Endothelial cell (in vitro differentiated cells): ENCODE measurements around the gene RBBP6. TPM values are rescaled to one million over a fixed set of nuclear protein-coding genes. Genes with fewer than 3 reads are reported as not detected.

Experiments used
- DNase-seq: peaks from one replicate; pipeline ENCODE4 v3.0.0; 2021; ENCODE audit warnings: low spot score
- H3K27ac Mint-ChIP-seq: one replicate; pipeline ENCODE4 v1.8.0; 2021; ENCODE audit warnings: mixed read lengths, inconsistent platforms; ENCODE audit not compliant: unreplicated experiment
- H3K27me3 Mint-ChIP-seq: one replicate; pipeline ENCODE4 v1.8.0; 2021; ENCODE audit warnings: mild to moderate bottlenecking, moderate library complexity, mixed read lengths, inconsistent platforms; ENCODE audit not compliant: unreplicated experiment
- H3K36me3 Mint-ChIP-seq: one replicate; pipeline ENCODE4 v1.8.0; 2021; ENCODE audit warnings: mild to moderate bottlenecking, low read depth, mixed read lengths, inconsistent platforms; ENCODE audit not compliant: unreplicated experiment
- H3K4me1 Mint-ChIP-seq: one replicate; pipeline ENCODE4 v1.8.0; 2021; ENCODE audit warnings: mild to moderate bottlenecking, mixed read lengths, inconsistent platforms; ENCODE audit not compliant: unreplicated experiment
- H3K4me3 Mint-ChIP-seq: one replicate; pipeline ENCODE4 v1.8.0; 2021; ENCODE audit warnings: mild to moderate bottlenecking, mixed read lengths, inconsistent platforms; ENCODE audit not compliant: unreplicated experiment
- H3K9me3 Mint-ChIP-seq: one replicate; pipeline ENCODE4 v1.8.0; 2021; ENCODE audit warnings: mixed read lengths, inconsistent platforms; ENCODE audit not compliant: unreplicated experiment
- CTCF ChIP-seq: fragments of 200-600 bp; sonication (generic); IDR thresholded peaks from one replicate; pipeline ENCODE4 v1.5.0; 2021; ENCODE audit warnings: antibody characterized with exemption; ENCODE audit not compliant: unreplicated experiment
- total RNA-seq: library from RNA; stranded (reverse); fragmentation: NEBNext Ultra II Directional; extraction: Animal tissue kit (Norgen Biotek cat#: 25700); gene quantifications from one replicate; pipeline ENCODE4 v1.2.1, GENCODE V29; 2021; ENCODE audit not compliant: unreplicated experiment

The RBBP6 gene
- total RNA-seq, 1 donor from 2014 or later = 67.9 TPM

DNA sequence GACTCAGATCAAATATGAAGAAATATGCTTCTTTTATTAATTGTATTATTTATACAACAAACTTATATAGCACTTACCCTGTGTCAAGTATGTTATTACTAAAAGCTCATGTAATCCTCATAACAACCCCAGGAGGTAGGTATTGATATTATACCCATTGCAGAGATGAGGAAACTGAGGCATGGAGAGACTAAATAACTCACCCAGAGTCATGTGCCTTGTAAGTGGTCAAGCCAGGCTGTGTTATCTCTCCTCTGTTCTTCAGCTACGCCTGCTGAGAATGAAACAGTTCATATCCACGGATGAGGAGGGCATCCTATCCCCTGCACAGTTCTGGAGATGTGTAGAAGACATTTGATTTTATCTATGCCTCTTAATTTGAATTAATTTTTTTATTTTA, 78.1 kb downstream of the RBBP6 start:
- Mint-ChIP-seq H3K4me3 (no peak overlapping the region), H3K27ac (no peak overlapping the region), H3K9me3 (no peaks in the 10 kb centered on the region), H3K4me1 (no peaks in the 10 kb centered on the region), H3K36me3 (no peaks in the 10 kb centered on the region), H3K27me3 (no peaks in the 10 kb centered on the region)
- DNase-seq = no peak
- TF ChIP-seq CTCF = no peak

Other genes starting within 250 kb of the RBBP6 start
- gene TNRC6A, start 190.1 kb downstream of the RBBP6 start, total RNA-seq = 60.5 TPM